Measurements from ENCODE around the gene LHX8. TPM values are rescaled to one million over a fixed set of nuclear protein-coding genes. Genes with fewer than 3 reads are reported as not detected.

Gene LHX8
- total RNA-seq, 2 donors from 2014 or later, result not detected

DNA sequence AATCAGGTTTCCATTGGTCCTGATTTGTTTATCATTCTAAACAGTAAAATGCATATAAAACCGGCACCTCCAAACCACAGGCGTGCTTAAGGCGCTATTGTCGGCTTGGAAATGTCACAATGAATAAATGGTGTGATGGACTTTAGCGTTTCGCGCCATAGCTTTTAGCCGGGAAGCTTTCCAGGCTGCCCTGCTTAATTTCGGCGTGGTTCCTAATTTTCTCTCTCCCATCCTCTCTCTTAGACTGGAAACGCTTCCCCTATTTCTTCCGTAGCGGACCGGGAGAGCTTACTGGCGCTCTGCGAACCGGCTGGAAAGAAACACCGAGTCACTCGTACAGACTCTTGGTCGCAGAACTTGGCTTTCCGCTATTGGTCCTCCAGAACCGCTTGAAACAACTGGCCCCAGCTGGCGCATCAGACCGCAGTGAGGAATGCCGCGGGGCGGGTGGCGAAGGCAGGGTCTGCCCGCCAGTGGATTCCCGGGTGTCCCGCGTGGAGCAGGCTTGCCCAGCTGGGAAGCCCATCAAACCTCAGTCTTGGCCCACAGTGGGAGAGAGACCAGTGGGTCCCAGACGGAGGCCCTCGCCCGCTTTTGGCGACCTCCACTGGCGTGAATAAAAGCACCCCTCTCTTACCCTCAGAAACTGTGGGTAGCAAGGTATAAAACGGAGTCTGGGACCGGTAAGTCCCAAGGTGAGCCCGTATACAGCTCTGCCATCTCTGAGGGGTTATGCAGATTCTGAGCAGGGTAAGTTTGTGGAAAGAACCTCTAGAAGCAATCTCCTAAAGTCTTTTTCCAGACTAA, 4.0 kb upstream of the LHX8 start:
- peak; percentile 79 for DNase-seq
- TF ChIP-seq, protein P1, sequence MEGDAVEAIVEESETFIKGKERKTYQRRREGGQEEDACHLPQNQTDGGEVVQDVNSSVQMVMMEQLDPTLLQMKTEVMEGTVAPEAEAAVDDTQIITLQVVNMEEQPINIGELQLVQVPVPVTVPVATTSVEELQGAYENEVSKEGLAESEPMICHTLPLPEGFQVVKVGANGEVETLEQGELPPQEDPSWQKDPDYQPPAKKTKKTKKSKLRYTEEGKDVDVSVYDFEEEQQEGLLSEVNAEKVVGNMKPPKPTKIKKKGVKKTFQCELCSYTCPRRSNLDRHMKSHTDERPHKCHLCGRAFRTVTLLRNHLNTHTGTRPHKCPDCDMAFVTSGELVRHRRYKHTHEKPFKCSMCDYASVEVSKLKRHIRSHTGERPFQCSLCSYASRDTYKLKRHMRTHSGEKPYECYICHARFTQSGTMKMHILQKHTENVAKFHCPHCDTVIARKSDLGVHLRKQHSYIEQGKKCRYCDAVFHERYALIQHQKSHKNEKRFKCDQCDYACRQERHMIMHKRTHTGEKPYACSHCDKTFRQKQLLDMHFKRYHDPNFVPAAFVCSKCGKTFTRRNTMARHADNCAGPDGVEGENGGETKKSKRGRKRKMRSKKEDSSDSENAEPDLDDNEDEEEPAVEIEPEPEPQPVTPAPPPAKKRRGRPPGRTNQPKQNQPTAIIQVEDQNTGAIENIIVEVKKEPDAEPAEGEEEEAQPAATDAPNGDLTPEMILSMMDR (conservative IDR thresholded peaks at IDR 0.05), result no peak
- WGBS, 2 experiments (ENCODE audit: insufficient coverage in 1 of 2, insufficient read length in 1 of 2), result 0 to 1% methylated on average over 9 to 40 of the region's 40 CpGs
- H3K9me3 ChIP-seq (ENCODE audit: control insufficient read depth, low read length), result no peaks in the 10 kb centered on the region
- peak overlapping the region; percentile 71 for H3K4me3 ChIP-seq (ENCODE audit: low read length)
- peaks cover 95% of the 10 kb centered on the region for H3K27me3 ChIP-seq (ENCODE audit: control insufficient read depth, insufficient read depth, low read length, poor library complexity, severe bottlenecking)
- Mint-ChIP-seq H3K9me3 (peaks cover 2% of the 10 kb centered on the region), H3K36me3 (ENCODE audit: low read depth) (no peaks in the 10 kb centered on the region), H3K4me3 (peak overlapping the region; percentile 29), H3K4me1 (peaks cover 43% of the 10 kb centered on the region), H3K27me3 (ENCODE audit: insufficient read depth) (peaks cover 100% of the 10 kb centered on the region), H3K27ac (no peak overlapping the region)
- no peaks in the 10 kb centered on the region for H3K36me3 ChIP-seq (ENCODE audit: control insufficient read depth, insufficient read depth, low read length)
- H3K9ac ChIP-seq (ENCODE audit: extremely low read depth, low read length, poor library complexity, severe bottlenecking), result no peak overlapping the region
- H3K27ac ChIP-seq (ENCODE audit: low read depth, low read length), result no peak overlapping the region
- peaks cover 12% of the 10 kb centered on the region for H3K4me1 ChIP-seq (ENCODE audit: control insufficient read depth, insufficient read depth, low read length)

DNA sequence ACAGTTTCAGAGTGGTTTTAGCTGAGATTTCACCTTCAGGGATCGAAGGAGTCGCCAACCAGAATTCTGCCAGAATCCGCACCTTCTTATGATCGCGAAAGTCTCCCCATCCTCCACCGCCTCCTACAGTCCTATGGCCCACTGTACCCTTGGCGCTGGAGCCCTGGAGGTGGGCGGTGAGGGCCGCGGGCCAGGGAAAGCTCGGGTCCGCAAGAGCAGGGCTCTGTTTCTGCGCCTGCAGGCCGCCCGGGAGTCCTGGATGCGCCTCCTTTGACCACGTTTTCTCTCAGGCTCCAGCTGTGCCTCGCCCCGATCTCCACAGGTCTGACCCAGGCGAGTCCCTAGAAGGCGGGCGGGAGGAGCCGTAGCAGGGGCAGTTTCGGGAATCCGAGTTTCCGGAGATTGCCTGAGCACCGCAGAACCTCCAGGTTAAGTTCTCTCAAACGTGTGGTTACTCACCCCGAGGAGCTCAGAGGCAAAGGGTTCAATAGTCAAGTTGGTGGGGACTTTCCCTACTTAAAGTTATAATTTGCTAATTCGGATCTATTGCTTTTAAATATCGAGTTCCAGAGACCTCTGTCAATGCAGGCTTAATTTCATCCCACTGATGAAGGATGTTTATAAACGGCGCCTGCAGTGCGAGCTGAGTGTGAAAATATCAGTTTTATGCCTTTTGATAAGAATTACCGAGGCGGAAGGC, 3.2 kb upstream of the LHX8 start:
- Histone ChIP-seq H3K4me3 (ENCODE audit: low read length) (peak overlapping the region; percentile 71), H3K9me3 (ENCODE audit: control insufficient read depth, low read length) (no peaks in the 10 kb centered on the region), H3K9ac (ENCODE audit: extremely low read depth, low read length, poor library complexity, severe bottlenecking) (no peak overlapping the region), H3K36me3 (ENCODE audit: control insufficient read depth, insufficient read depth, low read length) (no peaks in the 10 kb centered on the region), H3K27ac (ENCODE audit: low read depth, low read length) (no peak overlapping the region), H3K4me1 (ENCODE audit: control insufficient read depth, insufficient read depth, low read length) (peaks cover 15% of the 10 kb centered on the region), H3K27me3 (ENCODE audit: control insufficient read depth, insufficient read depth, low read length, poor library complexity, severe bottlenecking) (peaks cover 100% of the 10 kb centered on the region)
- Mint-ChIP-seq H3K4me1 (peaks cover 50% of the 10 kb centered on the region), H3K4me3 (peak overlapping the region; percentile 25), H3K27me3 (ENCODE audit: insufficient read depth) (peaks cover 100% of the 10 kb centered on the region), H3K9me3 (peaks cover 2% of the 10 kb centered on the region), H3K36me3 (ENCODE audit: low read depth) (no peaks in the 10 kb centered on the region), H3K27ac (no peak overlapping the region)
- DNase-seq, result peak; percentile 81
- 2 to 3% methylated on average over 23 to 36 of the region's 36 CpGs for WGBS, 2 experiments (ENCODE audit: insufficient coverage in 1 of 2, insufficient read length in 1 of 2)
- TF ChIP-seq, protein P1 (conservative IDR thresholded peaks at IDR 0.05), result peak; percentile 42

DNA sequence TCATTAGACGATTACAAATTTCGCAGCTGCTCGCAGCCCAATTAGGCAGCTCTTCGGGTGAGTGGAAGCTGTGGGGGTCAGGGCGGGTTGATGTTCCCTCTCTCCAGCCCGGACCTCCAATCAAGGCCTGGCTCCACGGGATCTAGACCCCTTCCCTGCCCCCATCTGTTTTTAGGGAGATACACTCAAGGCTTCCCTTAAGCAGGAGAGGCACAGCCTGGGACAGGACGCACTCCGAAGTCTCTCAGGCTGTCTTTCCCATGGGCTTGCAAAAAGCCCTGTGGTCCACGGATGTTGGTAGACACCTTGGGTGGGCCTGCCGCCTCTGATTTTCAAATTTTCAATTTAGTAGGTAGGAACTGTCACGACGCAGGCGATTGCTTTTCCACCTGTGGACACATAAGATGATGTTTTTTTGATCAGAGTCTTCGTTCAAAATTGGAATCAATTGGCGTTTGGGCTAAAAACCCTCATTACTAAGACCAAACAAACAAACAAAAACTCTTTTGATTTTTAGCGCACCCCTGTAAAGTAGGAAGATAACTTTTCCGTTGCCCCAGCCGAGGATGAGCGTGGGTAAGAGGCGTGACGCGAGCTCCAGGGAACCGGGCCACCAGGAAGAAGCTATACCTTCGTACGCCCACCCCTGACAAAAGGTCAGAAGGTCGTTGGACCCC, 2.5 kb upstream of the LHX8 start:
- H3K27ac Mint-ChIP-seq, result no peak overlapping the region
- Histone ChIP-seq H3K36me3 (ENCODE audit: control insufficient read depth, insufficient read depth, low read length) (no peaks in the 10 kb centered on the region), H3K9ac (ENCODE audit: extremely low read depth, low read length, poor library complexity, severe bottlenecking) (no peak overlapping the region), H3K9me3 (ENCODE audit: control insufficient read depth, low read length) (no peaks in the 10 kb centered on the region), H3K4me3 (ENCODE audit: low read length) (peak overlapping the region; percentile 71), H3K27ac (ENCODE audit: low read depth, low read length) (no peak overlapping the region), H3K4me1 (ENCODE audit: control insufficient read depth, insufficient read depth, low read length) (peaks cover 15% of the 10 kb centered on the region), H3K27me3 (ENCODE audit: control insufficient read depth, insufficient read depth, low read length, poor library complexity, severe bottlenecking) (peaks cover 100% of the 10 kb centered on the region)
- no peaks in the 10 kb centered on the region for H3K36me3 Mint-ChIP-seq (ENCODE audit: low read depth)
- WGBS, 2 experiments (ENCODE audit: insufficient coverage in 1 of 2, insufficient read length in 1 of 2), result 2 to 7% methylated on average over 25 to 27 of the region's 27 CpGs
- DNase-seq, result peak; percentile 66
- H3K9me3 Mint-ChIP-seq, result peaks cover 2% of the 10 kb centered on the region
- TF ChIP-seq, protein P1 (conservative IDR thresholded peaks at IDR 0.05), result no peak
- H3K4me3 Mint-ChIP-seq, result peak overlapping the region; percentile 25
- peaks cover 99% of the 10 kb centered on the region for H3K27me3 Mint-ChIP-seq (ENCODE audit: insufficient read depth)
- peaks cover 50% of the 10 kb centered on the region for H3K4me1 Mint-ChIP-seq

All from endodermal cell (in vitro differentiated cells).